DOHH2 (cell line): ENCODE measurements around the gene ODF2L.

ENCODE experiments used
- H3F3A ChIP-seq: fragments of 200-600 bp; sonication (generic), shearing (Covaris generic); 2 replicates; pipeline ENCODE4 v1.6.0; 2016; ENCODE audit warnings: antibody characterized with exemption, mild to moderate bottlenecking; ENCODE audit not compliant: control insufficient read depth, insufficient read depth
- H3K27ac ChIP-seq: fragments of 200-600 bp; sonication (generic); 2 replicates; pipeline ENCODE4 v1.5.1; 2014; ENCODE audit warnings: low read depth, mild to moderate bottlenecking, low read length, moderate library complexity
- H3K27me3 ChIP-seq: fragments of 200-600 bp; sonication (generic); 2 replicates; pipeline ENCODE4 v1.6.1; 2014; ENCODE audit warnings: mild to moderate bottlenecking, low read length, mixed read lengths; ENCODE audit not compliant: control insufficient read depth
- H3K36me3 ChIP-seq: fragments of 200-600 bp; sonication (generic); 2 replicates; pipeline ENCODE4 v1.6.1; 2014; ENCODE audit warnings: mild to moderate bottlenecking, low read length, moderate library complexity, mixed read lengths; ENCODE audit not compliant: control insufficient read depth
- H3K4me1 ChIP-seq: fragments of 200-600 bp; sonication (generic); 2 replicates; pipeline ENCODE4 v1.6.1; 2014; ENCODE audit warnings: mild to moderate bottlenecking, low read length, mixed read lengths; ENCODE audit not compliant: control insufficient read depth
- H3K4me2 ChIP-seq: fragments of 200-600 bp; sonication (generic); 2 replicates; pipeline ENCODE4 v1.6.0; 2014; ENCODE audit warnings: mild to moderate bottlenecking, low read length, moderate library complexity
- H3K4me3 ChIP-seq: fragments of 200-600 bp; sonication (generic); 2 replicates; pipeline ENCODE4 v1.5.1; 2014; ENCODE audit warnings: mild to moderate bottlenecking, low read length, mixed read lengths
- H3K79me2 ChIP-seq: fragments of 200-600 bp; sonication (generic); 2 replicates; pipeline ENCODE4 v1.6.1; 2014; ENCODE audit warnings: mild to moderate bottlenecking, low read length, mixed read lengths; ENCODE audit not compliant: control insufficient read depth
- H3K9me2 ChIP-seq: fragments of 200-600 bp; sonication (generic); replicated peaks from 2 replicates; pipeline ENCODE4 v1.6.1; 2014; ENCODE audit warnings: mild to moderate bottlenecking, low read length, mixed read lengths; ENCODE audit not compliant: control insufficient read depth
- H3K9me3 ChIP-seq: fragments of 200-600 bp; sonication (generic); 2 replicates; pipeline ENCODE4 v1.6.1; 2014; ENCODE audit warnings: antibody characterized with exemption, low read length, mixed read lengths; ENCODE audit not compliant: control insufficient read depth, insufficient read depth
- H4K20me1 ChIP-seq: fragments of 200-600 bp; sonication (generic); 2 replicates; pipeline ENCODE4 v1.6.0; 2014; ENCODE audit warnings: low read depth, mild to moderate bottlenecking, antibody characterized with exemption, low read length, moderate library complexity; ENCODE audit not compliant: control insufficient read depth, insufficient read depth
- EZH2phosphoT487 ChIP-seq: fragments of 200-600 bp; sonication (generic); IDR thresholded peaks from 2 replicates; pipeline ENCODE4 v1.6.1; 2017; ENCODE audit warnings: borderline replicate concordance, mild to moderate bottlenecking, antibody characterized with exemption, low read length, moderate library complexity, mixed read lengths
- TF ChIP-seq, protein P1 (sequence below): fragments of 200-600 bp; sonication (generic); IDR thresholded peaks from one replicate; pipeline ENCODE4 v1.5.1; 2014; ENCODE audit warnings: antibody characterized with exemption, mild to moderate bottlenecking, low read depth, low read length; ENCODE audit not compliant: poor library complexity, severe bottlenecking

ODF2L gene

DNA sequence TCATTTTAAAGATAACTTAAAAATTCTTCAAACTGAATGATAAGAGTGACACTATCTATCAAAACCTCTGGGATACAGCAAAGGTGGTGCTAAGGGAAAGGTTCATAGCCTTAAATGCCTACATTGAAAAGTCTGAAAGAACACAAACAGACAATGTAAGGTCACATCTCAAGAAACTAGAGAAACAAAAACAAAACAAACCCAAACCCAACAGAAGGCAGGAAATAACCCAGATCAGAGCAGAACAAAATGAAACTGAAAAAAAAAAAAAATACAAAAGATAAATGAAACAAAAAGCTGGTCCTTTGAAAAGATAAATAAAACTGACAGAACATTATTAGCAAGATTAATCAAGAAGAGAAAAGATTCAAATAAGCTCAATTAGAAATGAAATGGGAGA lies 6.8 kb downstream of the ODF2L start:
- Histone ChIP-seq H3K4me1 (no peaks in the 10 kb centered on the region), H3K27me3 (no peaks in the 10 kb centered on the region), H3K9me2 (no peaks in the 10 kb centered on the region), H4K20me1 (no peaks in the 10 kb centered on the region), H3K36me3 (no peaks in the 10 kb centered on the region), H3K4me2 (no peak overlapping the region), H3K79me2 (no peaks in the 10 kb centered on the region), H3F3A (no peaks in the 10 kb centered on the region), H3K4me3 (no peak overlapping the region), H3K9me3 (no peaks in the 10 kb centered on the region), H3K27ac (no peak overlapping the region)
- TF ChIP-seq, protein P1, sequence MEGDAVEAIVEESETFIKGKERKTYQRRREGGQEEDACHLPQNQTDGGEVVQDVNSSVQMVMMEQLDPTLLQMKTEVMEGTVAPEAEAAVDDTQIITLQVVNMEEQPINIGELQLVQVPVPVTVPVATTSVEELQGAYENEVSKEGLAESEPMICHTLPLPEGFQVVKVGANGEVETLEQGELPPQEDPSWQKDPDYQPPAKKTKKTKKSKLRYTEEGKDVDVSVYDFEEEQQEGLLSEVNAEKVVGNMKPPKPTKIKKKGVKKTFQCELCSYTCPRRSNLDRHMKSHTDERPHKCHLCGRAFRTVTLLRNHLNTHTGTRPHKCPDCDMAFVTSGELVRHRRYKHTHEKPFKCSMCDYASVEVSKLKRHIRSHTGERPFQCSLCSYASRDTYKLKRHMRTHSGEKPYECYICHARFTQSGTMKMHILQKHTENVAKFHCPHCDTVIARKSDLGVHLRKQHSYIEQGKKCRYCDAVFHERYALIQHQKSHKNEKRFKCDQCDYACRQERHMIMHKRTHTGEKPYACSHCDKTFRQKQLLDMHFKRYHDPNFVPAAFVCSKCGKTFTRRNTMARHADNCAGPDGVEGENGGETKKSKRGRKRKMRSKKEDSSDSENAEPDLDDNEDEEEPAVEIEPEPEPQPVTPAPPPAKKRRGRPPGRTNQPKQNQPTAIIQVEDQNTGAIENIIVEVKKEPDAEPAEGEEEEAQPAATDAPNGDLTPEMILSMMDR: no peak

DNA sequence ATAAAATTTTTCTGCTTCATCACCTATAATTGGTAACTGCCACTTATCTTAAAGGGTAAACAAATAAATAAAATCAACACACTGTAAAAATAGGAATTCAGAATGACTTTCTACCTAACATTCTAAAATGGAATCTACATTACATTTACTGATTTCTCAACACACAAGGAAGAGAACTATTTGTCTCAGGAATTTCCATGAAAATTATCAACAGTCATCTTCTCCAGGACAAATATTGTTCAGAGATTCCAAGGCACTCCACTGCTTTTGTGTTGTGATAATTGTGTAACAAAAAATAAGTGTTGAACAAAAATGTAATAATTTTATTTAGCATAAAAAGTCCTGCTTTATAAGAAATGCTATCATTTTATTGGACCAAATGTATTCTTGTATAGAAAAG lies 7.3 kb downstream of the ODF2L start:
- H3K27me3 ChIP-seq: no peaks in the 10 kb centered on the region
- no peaks in the 10 kb centered on the region for H3K4me1 ChIP-seq
- no peaks in the 10 kb centered on the region for H4K20me1 ChIP-seq
- H3F3A ChIP-seq: no peaks in the 10 kb centered on the region
- H3K27ac ChIP-seq: no peak overlapping the region
- H3K9me2 ChIP-seq: no peaks in the 10 kb centered on the region
- H3K4me2 ChIP-seq: no peak overlapping the region
- no peak overlapping the region for H3K4me3 ChIP-seq
- H3K9me3 ChIP-seq: no peaks in the 10 kb centered on the region
- H3K79me2 ChIP-seq: no peaks in the 10 kb centered on the region
- H3K36me3 ChIP-seq: no peaks in the 10 kb centered on the region
- no peak for TF ChIP-seq EZH2phosphoT487
- TF ChIP-seq, protein P1: no peak

DNA sequence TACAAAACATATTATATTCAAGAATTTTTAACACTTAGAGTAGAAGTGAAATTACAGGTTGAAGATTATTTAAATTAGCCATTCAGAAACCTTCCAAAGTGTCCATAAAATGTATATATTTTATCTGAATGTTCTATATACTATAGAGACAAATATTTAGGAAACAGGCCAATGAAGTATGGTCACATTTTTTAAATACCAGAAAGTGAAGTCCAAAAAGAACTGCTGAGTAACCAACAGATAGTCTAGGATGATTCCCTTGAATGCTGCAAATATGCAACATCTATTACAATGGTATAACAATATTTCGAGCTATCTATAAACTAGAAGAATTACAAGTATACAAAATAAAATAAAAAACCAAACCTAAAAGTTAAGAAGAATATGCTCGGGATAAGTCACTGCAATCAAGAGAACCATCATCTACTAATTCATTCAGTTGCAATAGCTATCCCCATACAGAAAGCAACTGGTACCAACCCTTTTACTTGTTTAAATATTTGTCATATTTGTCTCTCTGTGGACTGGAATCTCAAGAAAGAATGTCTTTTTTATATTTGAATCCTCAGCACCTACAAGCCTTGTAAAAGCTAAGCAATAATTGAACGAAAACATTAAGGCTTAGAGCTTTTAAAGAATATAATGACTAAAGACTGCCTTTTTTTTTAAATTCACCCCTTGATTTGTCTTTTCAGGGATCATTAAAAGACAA lies 8.1 kb downstream of the ODF2L start:
- H3K79me2 ChIP-seq: no peaks in the 10 kb centered on the region
- TF ChIP-seq, protein P1: no peak
- TF ChIP-seq EZH2phosphoT487: no peak
- no peaks in the 10 kb centered on the region for H3K9me3 ChIP-seq
- no peaks in the 10 kb centered on the region for H3K4me1 ChIP-seq
- no peak overlapping the region for H3K27ac ChIP-seq
- no peaks in the 10 kb centered on the region for H3K27me3 ChIP-seq
- no peaks in the 10 kb centered on the region for H3K9me2 ChIP-seq
- H3K4me2 ChIP-seq: no peak overlapping the region
- no peaks in the 10 kb centered on the region for H3K36me3 ChIP-seq
- H4K20me1 ChIP-seq: no peaks in the 10 kb centered on the region
- no peak overlapping the region for H3K4me3 ChIP-seq
- H3F3A ChIP-seq: no peaks in the 10 kb centered on the region
